K562 (cell line): ENCODE measurements around the gene CKMT1A. TPM values are rescaled to one million over a fixed set of nuclear protein-coding genes. Genes with fewer than 3 reads are reported as not detected.

Source experiments
- ATAC-seq: fragments of 200-7000 bp; cut with Tn5 transposase; 3 replicates; pipeline ENCODE4 v1.9.1; 2020; ENCODE audit warnings: moderate library complexity
- BruUV-seq: library from RNA; stranded (reverse); fragments of 400-500 nt; replicated peaks from 2 replicates; lab custom pipeline; 2021; lab: Mats Ljungman, UMichigan
- CTCF ChIA-PET: fragments of 300-600 bp; formaldehyde crosslinking; extraction: SDS; loops from one replicate; lab custom pipeline; 2021; ENCODE audit warnings: low intra/inter-chr PET ratio; lab: Yijun Ruan, JAX
- POLR2A ChIA-PET: fragments of 300-600, 350-650 bp; sonication (Branson Sonifier 250); formaldehyde crosslinking; extraction: SDS; loops from one replicate; lab custom pipeline; 2021; ENCODE audit warnings: antibody characterized with exemption, inconsistent platforms; lab: Yijun Ruan, JAX
- DNase-seq, 4 experiments: peaks; one replicate each; pipeline versions ENCODE4 v3.0.0 to v3.0.0-alpha.2; 2011 to 2018; ENCODE audit warnings: low spot score in 3 of 4, mixed read lengths in 3 of 4; ENCODE audit errors: extremely low read depth in 1 of 4
- FAIRE-seq: peaks from 2 replicates; lab custom pipeline; 2011; peaks lifted over from hg19 to GRCh38; lab: Jason Lieb, UNC
- H2AFZ ChIP-seq: 2 replicates; pipeline ENCODE4 v1.6.0; 2011; ENCODE audit warnings: low read depth, low read length, control low read depth, inconsistent platforms
- H3K27ac ChIP-seq: fragments of 200-600 bp; 3 replicates; pipeline ENCODE4 v1.8.0; 2011; ENCODE audit warnings: low read depth, mild to moderate bottlenecking, control low read depth, inconsistent platforms, low read length, moderate library complexity, mixed read lengths; ENCODE audit errors: extremely low read depth
- H3K27me3 ChIP-seq, 2 experiments: fragments of 300-600 bp in 1 of 2; 2 replicates in 1 of 2; 3 replicates in 1 of 2; pipeline versions ENCODE4 v1.6.0 to v1.8.0; 2011; ENCODE audit warnings: inconsistent platforms in 2 of 2, low read length in 2 of 2, mild to moderate bottlenecking in 1 of 2, mixed read lengths in 1 of 2, moderate library complexity in 1 of 2; ENCODE audit not compliant: control insufficient read depth in 2 of 2, insufficient read depth in 2 of 2
- H3K36me3 ChIP-seq: fragments of 300-600 bp; 3 replicates; pipeline ENCODE4 v1.8.0; 2011; ENCODE audit warnings: mild to moderate bottlenecking, low read length, inconsistent platforms; ENCODE audit not compliant: control insufficient read depth, insufficient read depth
- H3K4me1 ChIP-seq, 2 experiments: fragments of 200-600 bp in 1 of 2; replicated peaks in 1 of 2; 2 replicates in 1 of 2; 3 replicates in 1 of 2; pipeline versions ENCODE4 v1.5.1 to v1.8.0; 2011; ENCODE audit warnings: inconsistent platforms in 2 of 2, low read length in 2 of 2, mild to moderate bottlenecking in 1 of 2, mixed read lengths in 1 of 2, moderate library complexity in 1 of 2; ENCODE audit not compliant: control insufficient read depth in 2 of 2, insufficient read depth in 2 of 2
- H3K4me2 ChIP-seq: 2 replicates; pipeline ENCODE4 v1.6.1; 2011; ENCODE audit warnings: low read length, control low read depth, inconsistent platforms, mixed read lengths; ENCODE audit not compliant: insufficient read depth
- H3K4me3 ChIP-seq: fragments of 200-600 bp; sonication (generic), shearing (Covaris generic); 2 replicates; pipeline ENCODE4 v1.5.1; 2016; ENCODE audit warnings: control low read depth, inconsistent platforms
- H3K79me2 ChIP-seq: fragments of 200-600 bp; 3 replicates; pipeline ENCODE4 v1.8.0; 2011; ENCODE audit warnings: low read length, inconsistent platforms; ENCODE audit not compliant: control insufficient read depth, insufficient read depth
- H3K9ac ChIP-seq, 2 experiments: 2 replicates each; pipeline versions ENCODE4 v1.6.0 to v1.6.1; 2011; ENCODE audit warnings: low read depth in 2 of 2, low read length in 2 of 2, control low read depth in 1 of 2, inconsistent platforms in 1 of 2, mild to moderate bottlenecking in 1 of 2, mixed read lengths in 1 of 2; ENCODE audit not compliant: insufficient read depth in 1 of 2
- H3K9me1 ChIP-seq: one replicate; pipeline ENCODE4 v1.6.0; 2011; ENCODE audit warnings: inconsistent platforms, mild to moderate bottlenecking, low read length, moderate library complexity; ENCODE audit not compliant: control insufficient read depth, insufficient read depth
- H3K9me3 ChIP-seq: replicated peaks from 2 replicates; pipeline ENCODE4 v1.5.1; 2011; ENCODE audit warnings: low read depth, low read length, inconsistent platforms; ENCODE audit not compliant: control insufficient read depth, insufficient read depth
- H4K20me1 ChIP-seq: replicated peaks from 2 replicates; pipeline ENCODE4 v1.6.1; 2011; ENCODE audit warnings: low read length, inconsistent platforms, mixed read lengths; ENCODE audit not compliant: control insufficient read depth, insufficient read depth
- NRF1 ChIP-seq, 2 experiments: fragments of 450-650 bp; IDR thresholded peaks in 1 of 2; conservative IDR thresholded peaks in 1 of 2; 2 replicates each; pipeline ENCODE4 v1.6.1; 2014; ENCODE audit warnings: mild to moderate bottlenecking in 2 of 2
- ZNF512 ChIP-seq: IDR thresholded peaks from 2 replicates; pipeline ENCODE4 v1.6.1; 2016; ENCODE audit warnings: missing genetic modification characterization, missing compliant biosample characterization
- WGBS: fragments of 100-300 bp; shearing (Covaris generic); methylation state at CpG from one replicate; pipeline ENCODE4 v1.1.6; 2016; ENCODE audit warnings: low coverage, mixed read lengths; ENCODE audit not compliant: insufficient coverage; ENCODE audit errors: missing lambda C conversion rate; 5-methylcytosine and 5-hydroxymethylcytosine counted together
- in situ Hi-C: fragments of 300-500 bp; cut with MboI; formaldehyde crosslinking; loops from 4 replicates; pipeline ENCODE4 v1.15.0; 2018; ENCODE audit warnings: inconsistent platforms, mixed read lengths
- intact Hi-C: fragments of 100-400 bp; cut with micrococcal nuclease; formaldehyde crosslinking; loops from 2 replicates; pipeline ENCODE4 v1.14.2; 2022
- polyA plus RNA-seq, 8 experiments: library from polyadenylated mRNA; depleted of rRNA in 4 of 8; stranded (reverse) in 5 of 8; unstranded in 3 of 8; fragments of >200 nt; fragmentation: Nextera tagmentation in 2 of 8; fragmentation: Illumina TruSeq in 1 of 8; extraction: Ambion mirVana in 2 of 8; extraction: Trizol in 1 of 8; gene quantifications; 2 replicates each; pipeline versions ENCODE4 v1.2.1 to v1.2.3, GENCODE V29; 2011 to 2014; ENCODE audit warnings: inconsistent platforms in 1 of 8, missing spikeins in 1 of 8
- total RNA-seq, 7 experiments: library from RNA; depleted of rRNA in 6 of 7; stranded (reverse); fragments of >200 nt in 6 of 7; fragmentation: Illumina TruSeq in 2 of 7; extraction: Trizol in 2 of 7; gene quantifications; 2 replicates each; pipeline versions ENCODE4 v1.2.1 to v1.2.3, GENCODE V29; 2011 to 2021; ENCODE audit warnings: low replicate concordance in 1 of 7

The CKMT1A gene
- total and polyA plus RNA-seq, 9 of the 15 experiments (the other 6 are each of a cell fraction or from before 2014, with no cell fraction given), result 3.6 to 13.5 (median 7.7) TPM

GRCh38 chr15:43702174-43702573, 8.5 kb downstream of the CKMT1A start:
- Histone ChIP-seq H3K4me1 (no peaks in the 10 kb centered on the region), H3K36me3 (no peaks in the 10 kb centered on the region), H3K79me2 (no peaks in the 10 kb centered on the region), H3K4me3 (no peak overlapping the region), H4K20me1 (no peaks in the 10 kb centered on the region), H3K27ac (no peak overlapping the region), H3K9ac (no peak overlapping the region), H3K4me2 (no peak overlapping the region), H3K9me3 (no peaks in the 10 kb centered on the region), H3K27me3 (peaks cover 2 to 4% of the 10 kb centered on the region in 2 experiments; a peak in 2 of 5 replicates), H2AFZ (no peak overlapping the region), H3K9me1 (no peaks in the 10 kb centered on the region)
- intact Hi-C loops, result no loop called here
- FAIRE-seq, result no peak
- no peak for TF ChIP-seq ZNF512 (tag)
- TF ChIP-seq NRF1 (conservative IDR thresholded peaks at IDR 0.05 in 1 of 2, IDR thresholded peaks at IDR 0.05 in 1 of 2), result peak; percentile 52 to 53
- BruUV-seq, result no TSS peak
- 4% methylated on average over 7 of the region's 7 CpGs for WGBS
- ChIA-PET POLR2A (no interaction called here), CTCF (no interaction called here)
- in situ Hi-C loops, result loop anchor here (5.0 kb wide), 1 partner anchor 100 kb away; no protein-coding TSS in a partner anchor
- no peak for DNase-seq
- ATAC-seq, result no peak
